ENCODE measurements around the gene NLRP1.

Gene NLRP1

DNA sequence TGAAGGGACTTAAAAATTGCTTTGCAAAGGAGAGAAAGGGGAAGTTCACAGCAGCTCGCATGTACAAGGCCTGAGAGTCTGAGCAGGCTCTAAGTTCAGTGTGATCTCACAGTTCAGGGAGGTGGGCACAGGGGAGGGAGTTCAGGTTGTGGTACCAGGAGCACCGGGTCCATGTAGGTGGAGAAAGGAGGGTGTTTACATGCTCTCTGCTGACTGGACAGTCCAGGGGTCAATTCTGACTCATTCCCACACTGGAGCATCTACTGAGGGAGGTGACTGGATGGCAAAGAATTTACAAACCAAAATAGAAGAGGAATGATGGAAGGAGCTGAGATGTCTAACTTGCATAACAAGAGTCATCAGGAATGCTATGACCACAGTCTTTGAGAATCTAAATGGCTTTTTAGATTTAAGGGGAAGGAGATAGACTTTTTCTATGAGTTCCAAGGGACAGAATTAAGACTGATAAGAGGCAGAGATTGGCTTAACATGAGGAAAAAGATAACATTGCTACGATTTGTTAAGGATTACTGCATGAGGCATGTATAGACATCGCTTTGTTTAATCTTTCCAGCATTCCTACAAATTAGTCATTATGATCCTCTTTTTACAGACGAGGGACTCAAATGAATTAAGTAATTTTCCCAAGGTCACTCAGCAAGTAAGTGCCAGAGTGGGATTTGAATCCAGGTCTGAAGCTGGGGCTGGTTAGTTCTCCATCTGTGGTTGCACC, 68.1 kb downstream of the NLRP1 start:
- FAIRE-seq (peak; percentile 98), DNase-seq (ENCODE audit: low spot score) (peak; percentile 98)

DNA sequence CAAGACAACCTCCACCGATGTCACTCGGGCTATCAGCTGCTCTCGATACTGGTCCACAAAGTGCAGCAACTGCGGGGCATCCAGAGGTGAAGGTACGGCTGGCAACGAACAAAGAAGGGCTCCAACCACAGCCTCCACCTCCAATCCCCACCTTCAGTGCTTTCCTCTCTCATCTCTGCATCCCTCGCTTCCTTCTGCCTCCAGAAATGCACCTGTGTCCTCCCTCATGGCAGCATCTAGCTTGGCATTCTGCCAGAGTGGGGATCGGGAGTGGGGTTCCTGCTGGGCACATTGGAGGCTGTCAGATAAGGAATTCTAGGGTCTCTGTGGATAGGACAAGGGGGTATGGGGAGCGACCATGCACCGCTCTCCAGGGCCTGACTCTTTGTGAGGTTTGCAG, 69.3 kb downstream of the NLRP1 start:
- FAIRE-seq (no peak), DNase-seq (ENCODE audit: low spot score) (no peak)

DNA sequence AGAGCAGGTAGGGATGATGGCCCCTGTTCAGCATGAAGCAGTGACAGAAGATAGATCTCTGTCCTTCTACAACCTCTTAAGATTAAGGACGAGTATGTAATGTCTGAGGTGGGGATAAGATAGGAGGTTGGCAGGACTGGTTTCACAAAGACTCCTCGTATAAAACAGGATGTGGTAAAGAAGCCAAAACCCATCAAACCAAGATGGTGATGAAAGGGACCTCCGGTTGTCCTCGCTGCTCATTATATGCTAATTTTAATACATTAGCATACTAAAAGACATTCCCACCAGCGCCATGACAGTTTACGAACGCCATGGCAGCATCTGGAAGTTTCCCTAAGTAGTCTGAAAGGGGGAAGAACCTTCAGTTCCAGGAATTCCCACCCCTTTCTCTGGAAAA, 70.7 kb downstream of the NLRP1 start:
- DNase-seq (ENCODE audit: low spot score) = no peak
- no peak for FAIRE-seq

DNA sequence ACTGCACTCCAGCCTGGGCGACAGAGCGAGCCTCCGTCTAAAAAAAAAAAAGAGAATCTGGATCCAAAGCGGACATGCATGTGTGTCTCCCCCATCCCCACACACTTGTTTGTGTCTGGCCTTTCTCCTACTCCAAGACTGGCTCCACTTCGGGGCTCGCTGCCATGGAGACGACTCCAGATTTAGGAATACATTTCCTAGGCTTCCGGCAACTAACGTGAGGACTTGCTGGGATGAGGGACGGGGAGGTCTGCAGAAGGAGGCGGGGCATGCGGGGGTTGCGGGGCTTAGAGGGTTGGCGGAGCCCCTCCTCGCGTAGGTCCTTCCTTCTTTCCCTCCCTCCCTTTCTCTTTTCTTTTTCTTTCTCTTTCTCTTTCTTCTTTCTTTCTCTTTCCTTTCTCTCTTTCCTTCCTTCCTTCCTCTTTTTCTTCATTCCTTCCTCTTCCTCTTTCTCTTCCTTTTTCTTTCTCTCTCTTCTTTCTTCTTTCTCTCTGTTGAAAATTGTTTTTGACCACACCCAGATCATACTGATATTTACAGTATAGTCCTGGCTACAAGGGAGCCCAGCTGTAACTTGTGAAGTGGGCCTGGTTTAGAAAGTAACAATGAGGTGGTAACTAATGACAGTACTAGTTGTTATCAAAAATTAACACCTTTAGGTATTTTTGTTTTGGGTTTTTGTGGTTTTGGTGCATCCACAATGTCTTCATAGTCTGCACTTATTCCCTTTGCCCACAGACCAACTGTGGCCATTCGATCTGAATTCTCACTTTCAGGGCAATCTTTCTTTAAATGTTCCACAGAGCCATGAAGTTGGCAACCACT, 72.7 kb downstream of the NLRP1 start:
- DNase-seq (ENCODE audit: low spot score) (no peak), FAIRE-seq (no peak)

DNA sequence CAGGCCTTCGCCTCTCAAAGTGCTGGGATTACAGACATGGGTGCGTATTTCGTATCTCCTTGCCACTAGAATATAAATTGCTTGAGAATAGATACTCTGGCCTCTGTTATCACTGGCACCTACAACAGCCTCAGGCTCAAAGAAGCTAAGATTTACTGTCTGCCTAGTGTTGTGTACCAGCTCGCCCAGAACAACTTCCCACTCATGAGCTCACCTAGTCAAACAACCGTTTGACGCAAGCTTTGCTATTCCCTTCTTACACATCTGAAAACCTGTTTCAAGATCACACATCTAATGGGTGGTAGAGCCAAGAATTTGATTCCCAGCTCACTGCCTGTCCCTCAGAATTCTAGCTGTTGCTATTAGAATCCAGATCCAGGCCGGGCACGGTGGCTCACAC, 73.5 kb downstream of the NLRP1 start:
- FAIRE-seq (no peak), DNase-seq (ENCODE audit: low spot score) (no peak)

DNA sequence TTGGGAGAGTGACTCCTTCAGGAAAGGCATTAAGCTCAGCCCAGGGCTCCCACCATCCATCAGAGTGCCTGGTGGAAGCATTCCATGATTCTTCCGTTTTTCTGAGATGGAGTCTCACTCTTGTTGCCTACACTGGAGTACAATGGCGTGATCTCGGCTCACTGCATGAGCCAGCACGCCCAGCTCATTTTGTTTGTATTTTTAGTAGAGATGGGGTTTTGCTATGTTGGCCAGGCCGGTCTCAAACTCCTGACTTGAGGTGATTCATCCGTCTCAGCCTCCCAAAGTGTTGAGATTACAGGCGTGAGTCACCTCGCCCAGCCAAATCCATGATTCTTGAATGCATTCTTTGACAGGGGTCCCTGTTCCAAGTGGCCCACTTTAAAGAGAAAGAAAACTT, 74.8 kb downstream of the NLRP1 start:
- DNase-seq (ENCODE audit: low spot score) (peak; percentile 10), FAIRE-seq (no peak)

DNA sequence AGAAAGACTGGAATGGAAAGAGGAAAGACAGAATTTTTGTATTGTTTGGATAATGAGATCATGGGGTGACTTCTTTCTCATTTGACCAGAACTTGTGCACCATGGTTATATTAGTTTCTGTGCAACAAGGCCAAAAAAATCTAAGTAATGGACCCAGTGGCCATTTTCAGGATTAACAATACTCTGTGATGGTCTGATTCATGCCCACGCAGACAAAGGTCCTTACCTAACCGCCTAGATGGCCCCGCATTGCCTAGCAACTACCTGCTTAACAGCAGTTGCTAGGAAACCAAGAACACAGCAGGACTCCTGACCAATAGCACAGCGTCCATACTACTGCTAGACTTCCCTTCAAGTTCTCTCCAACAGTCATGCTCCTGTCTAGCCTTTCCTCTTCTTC, 75.5 kb downstream of the NLRP1 start:
- FAIRE-seq = no peak
- DNase-seq (ENCODE audit: low spot score) = peak; percentile 54

DNA sequence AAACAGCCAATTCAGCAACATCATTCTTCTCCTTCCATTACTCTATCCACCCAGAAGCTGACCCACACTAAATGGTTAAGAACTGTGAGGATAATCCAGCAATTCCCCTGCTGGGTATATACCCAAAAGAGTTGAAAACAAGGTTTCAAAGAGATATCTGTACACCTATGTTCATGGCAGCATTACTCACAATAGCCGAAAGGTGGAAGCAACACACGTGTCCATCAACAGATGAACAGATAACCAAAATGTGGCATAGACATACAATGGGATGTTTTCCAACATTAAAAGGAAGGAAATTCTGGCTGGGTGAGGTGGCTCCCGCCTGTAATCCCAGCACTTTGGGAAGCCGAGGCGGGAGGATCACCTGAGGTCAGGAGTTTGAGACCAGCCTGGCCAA, 78.0 kb downstream of the NLRP1 start:
- DNase-seq (ENCODE audit: low spot score) (no peak), FAIRE-seq (no peak)

DNA sequence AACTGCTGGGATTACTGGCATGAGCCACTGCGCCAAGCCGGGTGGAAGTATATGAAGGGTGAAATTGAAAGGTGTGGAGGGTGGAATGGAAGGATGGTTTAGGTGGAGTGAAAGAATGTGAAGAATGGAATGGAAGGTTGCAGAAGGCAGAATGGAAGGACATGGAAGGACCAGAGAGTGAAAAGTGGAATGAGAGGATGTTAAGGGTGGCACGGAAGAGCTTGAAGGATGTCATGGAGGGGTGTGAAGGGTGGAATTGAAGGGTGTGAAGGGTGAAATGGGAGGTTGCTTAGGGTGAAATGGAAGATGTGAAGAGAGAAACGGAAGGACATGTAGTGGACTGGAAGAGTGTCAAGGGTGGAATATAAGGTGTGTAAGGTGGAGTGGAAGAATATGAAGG, 81.8 kb downstream of the NLRP1 start:
- DNase-seq (ENCODE audit: low spot score) (no peak), FAIRE-seq (no peak)

DNA sequence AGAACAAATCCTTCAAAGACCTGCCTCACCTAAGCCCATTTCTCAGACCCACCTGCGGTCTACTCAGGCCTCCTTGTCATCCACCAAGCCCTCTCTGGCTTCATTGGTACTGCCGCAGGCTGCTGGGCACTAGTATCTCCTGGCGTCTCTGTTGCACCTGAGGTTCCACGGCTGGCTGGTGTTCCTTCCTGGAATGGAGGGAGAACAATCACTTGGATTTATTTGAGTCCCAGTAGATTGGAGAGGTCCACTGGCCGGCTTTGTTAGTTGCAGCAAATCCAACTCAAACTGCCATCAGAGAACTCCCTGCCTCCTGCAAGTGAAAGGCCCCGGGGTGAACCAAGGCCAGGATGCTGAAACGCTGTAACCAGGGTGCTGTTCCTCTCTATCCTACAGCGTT, 82.6 kb downstream of the NLRP1 start:
- FAIRE-seq = no peak

DNA sequence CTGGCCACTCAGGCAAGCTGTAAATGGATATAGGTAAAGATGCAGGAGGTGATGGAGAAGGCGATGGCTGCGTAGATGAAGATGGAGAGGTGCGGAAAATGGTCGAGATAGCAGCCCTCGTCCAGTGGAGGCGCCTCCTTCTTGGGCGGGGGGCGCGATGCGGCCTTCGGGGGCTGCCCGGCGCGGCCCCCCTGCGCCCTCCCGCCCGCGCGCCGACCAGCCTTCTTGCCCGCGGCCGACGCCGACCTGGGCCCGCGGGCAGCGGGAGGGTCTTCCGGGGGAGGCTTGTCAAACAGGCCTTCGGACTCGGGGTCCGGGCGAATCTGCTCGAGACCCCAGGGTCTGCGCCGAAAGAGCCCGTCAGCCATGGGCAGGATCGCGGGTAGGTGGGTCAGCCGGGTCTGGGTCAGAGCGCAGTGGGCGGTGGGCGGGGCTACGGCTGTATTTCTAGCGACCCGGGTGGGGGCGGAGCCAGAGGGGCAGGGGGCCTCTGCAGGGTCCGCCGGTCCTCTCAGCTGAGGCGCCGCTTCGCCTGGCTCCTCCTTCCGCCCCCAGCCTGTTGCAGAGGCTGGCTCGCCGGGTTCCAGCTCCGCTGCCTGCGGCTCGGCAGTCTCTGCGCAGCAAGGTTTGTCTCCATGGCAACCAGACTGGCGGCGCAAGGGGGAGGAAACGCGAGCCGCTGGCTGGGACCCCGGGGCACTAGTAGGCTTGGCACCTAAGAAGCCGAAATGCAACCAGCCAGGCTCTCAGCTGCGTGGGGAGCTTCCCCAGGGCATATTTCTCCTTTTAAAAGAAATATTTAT, 83.5 kb downstream of the NLRP1 start:
- DNase-seq (ENCODE audit: low spot score) (peak; percentile 21), FAIRE-seq (no peak)

More for the DNA sequence above, 82.6 kb downstream of the NLRP1 start:
- DNase-seq (ENCODE audit: low spot score) = no peak

DNA sequence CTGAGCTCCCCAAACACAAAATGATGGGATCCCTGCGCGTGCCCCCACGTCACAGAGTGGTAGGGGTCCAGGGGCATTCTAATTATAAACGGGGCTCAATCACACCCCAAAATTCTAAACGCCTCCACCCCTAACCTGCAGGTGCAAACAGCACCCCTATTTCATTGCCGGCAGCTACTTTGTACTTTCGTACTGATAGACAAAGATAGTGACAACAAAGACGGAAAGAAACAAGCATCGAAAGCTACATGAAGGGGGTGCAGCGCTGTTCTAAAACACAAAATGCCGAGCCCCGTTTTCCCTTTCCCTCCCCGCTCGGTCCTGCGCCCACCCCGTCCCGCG, 84.1 kb downstream of the NLRP1 start:
- DNase-seq (ENCODE audit: low spot score) (no peak), FAIRE-seq (no peak)

DNA sequence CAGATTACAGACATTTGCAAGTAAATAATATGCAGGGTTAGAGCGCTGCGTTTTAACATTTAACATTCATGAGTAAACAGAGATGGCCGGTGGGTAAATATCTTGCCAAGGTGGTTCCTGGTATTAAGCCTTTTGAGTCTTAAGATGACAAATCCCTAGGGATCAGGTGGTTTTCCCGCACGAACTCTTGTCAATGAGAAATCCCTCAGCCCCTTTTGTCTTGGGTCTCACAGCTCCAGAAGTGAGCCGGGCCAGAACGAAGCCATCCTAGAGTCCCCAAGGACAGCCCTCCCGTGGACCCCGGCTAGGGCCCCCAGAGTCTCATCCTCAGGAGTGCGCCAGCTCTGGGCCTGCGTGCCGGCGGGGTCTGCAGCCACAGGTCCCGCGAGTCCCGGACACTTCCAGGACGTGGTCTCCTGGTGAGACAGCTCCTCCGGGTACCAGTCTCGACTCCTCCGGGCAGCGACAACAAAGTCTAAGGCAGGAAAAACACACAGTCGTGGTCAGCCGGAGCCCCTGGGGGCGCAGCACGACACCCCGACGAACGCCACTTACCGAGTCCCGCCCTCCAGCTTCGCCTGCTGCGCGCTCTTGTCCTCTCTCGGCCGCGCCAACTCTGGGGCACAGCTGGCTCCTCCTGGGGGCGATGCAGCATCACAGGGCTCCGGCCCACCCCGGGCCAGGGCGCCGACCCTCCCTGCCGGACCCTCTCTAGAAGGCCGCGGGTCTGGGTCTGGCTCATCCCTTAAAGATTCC, 84.7 kb downstream of the NLRP1 start:
- DNase-seq (ENCODE audit: low spot score) (no peak), FAIRE-seq (no peak)

DNA sequence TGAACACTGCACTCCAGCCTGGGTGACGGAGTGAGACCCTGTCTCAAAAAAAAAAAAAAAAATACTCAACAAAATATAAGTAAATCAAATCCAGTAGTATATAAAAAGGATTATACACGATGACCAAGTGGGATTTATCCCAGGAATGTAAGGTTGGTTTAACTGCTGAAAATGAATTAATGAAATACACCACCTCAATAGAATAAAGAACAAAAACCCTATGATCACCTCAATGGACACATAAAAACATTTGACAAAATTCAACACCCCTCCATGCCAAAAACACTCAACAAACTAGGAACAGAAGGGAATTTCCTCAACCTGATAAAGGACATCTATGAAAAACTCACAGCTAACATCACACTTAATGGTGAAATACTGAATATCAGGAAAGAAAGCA, 91.3 kb downstream of the NLRP1 start:
- DNase-seq (ENCODE audit: low spot score) (no peak), FAIRE-seq (no peak)

DNA sequence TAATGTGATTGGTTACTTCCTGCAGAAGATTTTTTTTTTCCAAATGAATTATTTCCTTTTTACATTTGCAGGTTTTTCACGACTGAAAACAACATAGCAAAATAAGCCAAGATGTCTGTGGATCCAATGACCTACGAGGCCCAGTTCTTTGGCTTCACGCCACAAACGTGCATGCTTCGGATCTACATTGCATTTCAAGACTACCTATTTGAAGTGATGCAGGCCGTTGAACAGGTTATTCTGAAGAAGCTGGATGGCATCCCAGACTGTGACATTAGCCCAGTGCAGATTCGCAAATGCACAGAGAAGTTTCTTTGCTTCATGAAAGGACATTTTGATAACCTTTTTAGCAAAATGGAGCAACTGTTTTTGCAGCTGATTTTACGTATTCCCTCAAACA, 95.6 kb downstream of the NLRP1 start:
- no peak for DNase-seq (ENCODE audit: low spot score)
- FAIRE-seq = no peak

DNA sequence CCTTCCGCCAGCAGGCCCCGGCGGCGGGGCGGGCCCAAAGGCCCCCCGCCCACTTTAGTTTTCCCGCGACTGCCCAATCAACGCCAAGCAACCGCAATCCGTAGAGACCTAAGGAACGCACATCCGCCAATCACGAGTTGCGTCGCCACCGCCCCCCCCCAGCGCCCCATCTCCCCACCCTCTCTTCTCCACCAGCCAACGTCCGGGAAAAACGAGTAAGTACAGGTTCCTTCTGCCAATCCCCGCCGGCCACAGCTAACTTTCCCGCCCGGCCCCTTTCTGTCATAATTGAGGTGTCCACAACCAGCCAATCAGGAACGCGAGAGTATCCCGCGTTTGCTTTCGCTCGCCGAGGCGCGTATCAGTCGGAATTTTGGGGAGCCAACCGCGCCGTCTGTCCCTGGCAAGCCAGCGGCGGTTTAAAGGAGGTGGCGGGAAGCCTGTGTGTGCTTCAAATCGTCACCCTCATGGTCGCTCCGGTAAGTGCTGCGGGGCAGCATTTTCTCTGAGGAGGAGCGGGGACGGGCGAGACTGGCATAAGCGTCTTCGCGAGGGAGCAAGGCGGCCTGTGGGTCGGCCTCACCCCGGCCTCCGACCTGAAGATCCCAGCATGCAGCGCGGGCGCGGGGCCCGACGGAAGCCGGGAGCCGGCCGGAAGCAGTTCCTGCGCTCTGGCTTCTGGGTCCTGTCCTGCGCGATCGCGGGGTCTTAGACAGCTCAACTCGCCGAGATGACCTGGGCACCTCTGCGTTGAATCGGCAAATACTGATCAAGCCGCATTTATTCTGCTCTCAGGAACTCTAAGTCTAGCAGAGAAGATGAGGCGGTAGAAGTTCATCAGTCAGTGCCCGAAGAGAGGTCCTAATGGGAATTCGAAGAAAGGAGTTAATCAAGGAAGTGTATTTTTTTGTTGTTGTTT, 97.8 kb downstream of the NLRP1 start, which contains the start of gene MIS12:
Gene MIS12 (plus strand): TSS at position 361 of the 919 bp plus-strand sequence. CDS start 2,297 bp downstream, outside the sequence.
- FAIRE-seq = peak; percentile 62
- peak; percentile 95 for DNase-seq (ENCODE audit: low spot score)

DNA sequence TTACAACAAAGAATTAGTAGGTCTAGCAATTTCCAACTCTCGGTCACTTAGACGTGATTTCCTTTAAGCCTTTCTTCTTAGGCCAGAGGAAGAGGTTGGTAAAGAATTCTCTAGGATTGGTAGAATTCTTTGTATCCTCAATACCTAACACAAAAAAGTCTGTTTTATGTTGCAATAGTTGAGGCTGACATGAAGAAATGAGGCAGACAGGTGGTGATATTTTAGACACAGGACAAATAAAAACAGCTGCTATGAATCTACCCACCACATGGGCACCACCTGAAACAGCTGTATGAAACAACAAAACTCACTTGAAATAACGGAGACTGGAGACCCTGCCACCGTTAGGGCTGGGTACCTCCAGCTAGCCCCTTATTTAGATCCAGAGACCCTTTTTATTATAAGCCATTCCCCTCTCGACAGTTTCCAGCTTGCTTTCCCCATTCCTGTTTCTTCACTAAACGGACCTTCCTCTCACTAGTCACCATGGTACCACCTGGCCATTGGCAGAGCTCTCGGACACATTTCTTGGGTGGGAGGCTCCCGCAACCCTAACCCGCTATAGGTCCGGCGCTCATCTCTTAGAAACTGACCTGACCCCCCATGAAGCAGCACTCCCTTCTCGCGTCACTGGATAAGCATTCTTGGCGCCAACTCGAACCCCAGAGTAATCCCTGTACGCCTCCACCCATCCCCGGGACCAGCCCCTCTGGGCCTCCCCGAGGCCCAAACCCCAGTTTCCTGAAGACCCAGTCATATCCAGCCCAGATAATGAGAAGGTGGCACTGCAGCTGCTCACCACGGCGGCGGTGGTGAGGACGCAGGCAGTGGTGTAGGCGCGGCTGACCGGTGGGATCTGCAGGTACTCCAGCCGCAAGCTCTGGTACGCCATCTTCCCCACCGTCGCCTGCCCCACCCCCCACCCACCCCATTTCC, 98.8 kb downstream of the NLRP1 start, which contains the start of gene DERL2:
Gene DERL2 (minus strand): TSS at position 909 of the 936 bp plus-strand sequence. CDS start 17 bp downstream, at position 892.
- FAIRE-seq = no peak

DNA sequence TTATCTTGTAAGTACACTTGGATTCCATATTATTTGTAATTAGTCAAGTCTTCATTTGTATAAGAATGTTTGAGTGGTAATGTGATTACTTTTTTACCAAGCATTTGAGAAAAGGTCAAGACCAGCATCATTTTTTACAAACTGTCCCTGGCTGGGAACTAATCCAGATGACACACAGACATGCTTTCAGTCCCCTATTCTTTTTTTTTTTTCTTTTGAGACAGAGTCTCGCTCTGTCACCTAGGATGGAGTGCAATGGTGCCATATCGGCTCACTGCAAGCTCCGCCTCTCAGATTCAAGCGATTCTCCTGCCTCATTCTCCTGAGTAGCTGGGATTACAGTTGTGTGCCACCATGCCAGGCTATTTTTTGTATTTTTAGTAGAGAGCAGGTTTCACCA, 102.9 kb downstream of the NLRP1 start:
- FAIRE-seq (no peak), DNase-seq (ENCODE audit: low spot score) (no peak)

More for the DNA sequence above, 98.8 kb downstream of the NLRP1 start, which contains the start of gene DERL2:
- peak; percentile 35 for DNase-seq (ENCODE audit: low spot score)

DNA sequence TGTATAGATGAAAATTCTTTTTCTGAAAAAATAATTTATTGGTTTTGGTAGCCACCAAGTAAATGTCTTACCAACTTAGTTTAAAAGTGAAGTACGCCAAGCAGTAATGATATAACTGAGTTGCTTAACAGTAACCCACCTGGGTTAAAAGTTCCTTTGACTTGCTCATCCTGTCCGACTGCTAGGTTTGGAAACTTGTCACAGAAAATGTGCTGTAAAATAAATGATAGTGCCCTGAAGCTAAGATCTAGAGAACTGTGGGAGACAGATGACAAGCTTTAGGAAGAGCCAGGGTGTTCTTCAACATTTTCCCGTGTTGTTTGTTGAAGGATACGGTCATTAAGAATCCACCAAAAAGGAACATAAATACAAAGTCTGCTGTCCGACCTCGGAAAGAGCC, 103.3 kb downstream of the NLRP1 start:
- no peak for DNase-seq (ENCODE audit: low spot score)
- no peak for FAIRE-seq
